ENCODE measurements around the gene DOK5.
"Not testable (repeated sequence)": the region's sequence is repeated elsewhere in the genome, so short reads cannot be mapped to it uniquely, and the experiment has no call there.

DOK5 gene

DNA sequence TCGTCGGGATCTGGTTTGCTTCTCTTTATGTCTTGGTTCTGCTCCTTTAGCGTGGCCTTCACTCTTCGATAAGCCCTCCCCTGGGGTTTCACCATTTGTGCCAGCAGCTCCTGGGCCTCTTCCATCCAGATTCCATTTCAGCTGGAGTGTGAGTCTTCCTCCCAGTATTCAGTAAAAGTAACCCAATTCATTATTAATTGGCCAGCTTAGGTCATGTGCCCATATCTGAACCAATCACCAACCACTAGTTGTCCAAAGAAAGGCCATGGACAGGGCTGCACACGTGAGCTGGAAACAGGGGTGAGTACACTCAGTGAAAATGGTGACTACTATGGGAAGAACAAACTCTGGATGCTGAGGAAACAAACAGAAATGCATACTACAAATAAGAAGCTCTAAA is 2.8 kb upstream of the DOK5 start:
- no peak for DNase-seq

DNA sequence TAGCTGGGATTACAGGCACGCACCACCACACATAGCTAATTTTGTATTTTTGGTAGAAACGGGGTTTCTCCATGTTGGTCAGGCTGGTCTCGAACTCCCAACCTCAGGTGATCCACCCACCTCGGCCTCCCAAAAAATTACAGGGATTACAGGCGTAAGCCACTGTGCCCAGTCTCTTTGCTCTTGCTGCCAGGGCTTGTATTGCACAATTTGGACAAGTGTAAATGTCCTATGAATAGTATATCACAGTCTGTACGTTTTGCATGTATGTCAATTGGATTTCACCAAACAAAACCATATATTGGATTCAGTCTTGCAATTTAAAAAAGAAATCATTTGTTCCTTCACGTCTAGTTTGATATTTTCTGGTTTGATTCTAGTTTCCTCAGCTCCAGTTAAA is 2.1 kb upstream of the DOK5 start:
- no peak for DNase-seq

DNA sequence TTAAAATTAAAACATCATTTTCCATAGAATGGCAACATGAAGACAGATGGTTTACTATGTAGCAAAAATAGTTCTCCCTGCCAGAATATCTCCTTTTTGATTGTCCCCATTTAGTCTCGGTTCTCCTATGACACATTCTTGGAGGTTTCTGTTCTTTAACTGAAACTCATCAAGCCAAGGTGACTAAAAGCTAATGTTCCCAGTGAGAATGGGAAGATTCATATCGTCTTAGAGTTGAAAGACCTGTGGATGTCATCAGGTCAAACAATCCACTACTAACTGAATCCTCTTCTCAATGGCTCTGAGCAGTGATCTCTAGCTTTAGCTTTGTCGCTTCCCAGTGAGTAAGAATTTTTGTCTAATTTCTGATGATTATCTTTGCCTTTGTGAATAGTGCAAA is 1.3 kb upstream of the DOK5 start:
- no peak for DNase-seq

DNA sequence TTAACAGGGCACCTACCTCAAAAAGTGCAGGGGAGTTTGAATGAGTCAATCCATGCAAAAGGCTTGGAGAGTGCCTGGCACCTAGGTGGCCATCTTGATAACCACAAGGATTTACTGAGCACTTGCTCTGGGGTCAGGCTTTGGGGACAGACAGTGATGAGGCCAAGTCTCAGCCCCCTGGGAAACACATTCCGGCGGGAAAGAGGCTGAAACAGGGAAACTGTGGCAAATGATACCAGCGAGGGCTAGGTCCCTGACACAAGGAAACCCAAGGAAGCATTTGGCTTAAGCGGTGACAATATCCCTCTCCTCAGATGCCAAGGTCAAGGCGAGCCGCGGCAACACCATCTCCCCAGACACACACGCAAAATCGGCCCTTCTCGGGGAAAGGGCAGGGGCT is 527 bp upstream of the DOK5 start:
- no peak for DNase-seq

DNA sequence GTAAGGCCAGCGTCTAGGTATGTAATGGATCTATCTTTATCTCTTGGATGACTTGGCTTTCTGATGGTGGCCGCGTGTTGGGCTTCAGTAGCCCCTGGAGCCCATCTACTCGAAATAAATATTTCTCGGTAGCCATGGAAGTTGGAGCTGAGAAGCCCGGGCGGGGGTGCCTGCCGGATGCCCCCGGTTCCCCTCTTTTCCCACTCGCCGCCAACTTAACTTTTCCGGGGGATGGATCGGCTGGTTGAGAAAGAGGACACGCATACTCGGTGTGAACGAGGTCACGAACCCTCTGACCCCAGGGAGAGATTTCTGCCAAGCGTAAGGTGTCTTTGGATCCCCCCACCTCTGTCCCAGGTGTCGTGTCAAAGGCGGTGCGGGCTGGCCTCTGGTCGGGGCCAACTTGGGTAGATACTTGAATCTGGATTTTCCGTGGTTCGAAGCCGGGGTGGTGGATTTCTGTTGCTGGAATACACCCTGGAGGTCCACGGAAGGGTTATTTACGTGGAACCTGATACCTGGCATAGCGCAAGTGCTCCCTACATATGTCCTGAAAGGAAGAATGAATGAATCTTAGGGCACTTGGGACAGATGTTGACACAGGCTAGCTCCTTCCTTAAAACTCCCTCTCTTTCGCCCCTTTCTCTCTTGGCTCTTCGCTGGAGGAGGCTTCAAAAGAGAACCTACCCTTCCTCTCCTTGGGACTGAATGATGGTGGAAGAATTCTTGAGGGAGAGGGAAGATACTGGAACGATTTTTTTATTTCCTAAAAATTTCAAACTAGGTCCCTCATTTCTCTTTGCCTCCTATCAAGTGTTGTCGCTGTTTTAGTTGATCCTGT is 996 bp downstream of the DOK5 start:
- no peak for DNase-seq

DNA sequence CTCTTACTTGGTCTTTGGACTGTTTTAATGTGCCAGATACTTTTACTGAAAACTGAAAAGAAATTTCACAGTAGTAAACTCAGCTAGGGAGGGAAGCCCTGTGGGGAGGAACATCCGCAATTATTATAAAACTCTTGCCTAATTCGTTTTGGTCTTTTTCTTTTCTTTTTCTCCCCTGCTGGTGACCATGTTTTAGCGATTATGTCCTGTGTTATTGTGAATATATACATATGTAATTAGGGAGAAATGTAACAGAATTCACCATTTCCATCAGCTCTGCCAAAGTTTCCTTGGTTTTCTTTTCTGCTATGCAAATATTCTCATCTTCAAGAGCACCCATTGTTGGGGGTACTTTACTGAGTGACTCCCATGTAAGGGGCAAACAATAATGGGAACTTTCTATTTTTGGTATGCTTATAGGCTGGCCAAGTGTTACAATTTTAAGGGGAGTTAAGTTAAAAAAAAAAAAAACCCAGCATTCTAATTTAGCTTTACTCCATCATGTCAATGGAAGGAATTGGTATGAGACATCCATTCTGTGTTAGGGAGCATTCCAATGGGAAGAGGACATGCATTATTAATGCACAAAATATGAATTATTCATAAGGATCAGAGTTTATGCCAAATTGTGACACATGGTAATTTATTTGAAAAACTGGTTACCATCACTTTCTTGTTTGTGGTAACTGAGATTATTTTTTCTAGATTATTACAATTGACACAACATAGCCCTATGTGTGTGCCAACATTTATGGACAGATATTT is 2.0 kb downstream of the DOK5 start:
- no peak for DNase-seq

DNA sequence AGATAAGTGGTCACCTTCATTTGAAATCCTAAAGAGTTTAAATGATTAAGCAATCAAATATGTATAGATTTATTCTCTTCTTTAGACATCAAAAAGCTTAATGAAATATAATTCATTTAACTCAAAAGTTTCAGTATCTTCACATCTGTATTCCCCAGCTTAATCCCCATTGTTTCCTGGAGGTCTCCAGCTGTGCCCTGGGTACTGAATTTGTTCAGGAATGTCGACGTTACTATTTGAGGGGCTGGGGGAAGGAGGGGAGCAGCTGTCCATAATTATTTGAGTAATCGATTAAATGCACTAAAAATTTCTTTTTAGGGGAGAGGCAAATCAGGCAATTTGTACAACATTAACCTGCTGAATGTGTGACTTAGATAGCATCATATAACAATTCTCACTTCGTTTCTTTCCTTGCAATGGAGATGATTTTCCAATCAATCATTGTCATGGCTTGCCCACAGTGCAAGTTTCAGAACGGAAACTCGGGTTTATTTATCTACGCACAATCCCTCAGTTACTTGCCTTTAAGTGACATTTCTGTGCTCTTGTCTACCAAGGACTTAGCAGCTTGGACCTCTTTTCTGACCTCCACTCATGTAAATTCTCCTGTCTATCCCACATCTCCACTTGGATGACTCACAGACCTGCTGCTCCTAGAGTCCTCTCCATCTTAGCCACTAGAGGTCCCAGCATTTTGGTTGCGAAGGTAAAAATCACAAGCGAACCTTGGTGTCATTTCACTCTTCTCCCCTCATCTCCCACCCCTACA is 3.9 kb downstream of the DOK5 start:
- DNase-seq, result no peak

DNA sequence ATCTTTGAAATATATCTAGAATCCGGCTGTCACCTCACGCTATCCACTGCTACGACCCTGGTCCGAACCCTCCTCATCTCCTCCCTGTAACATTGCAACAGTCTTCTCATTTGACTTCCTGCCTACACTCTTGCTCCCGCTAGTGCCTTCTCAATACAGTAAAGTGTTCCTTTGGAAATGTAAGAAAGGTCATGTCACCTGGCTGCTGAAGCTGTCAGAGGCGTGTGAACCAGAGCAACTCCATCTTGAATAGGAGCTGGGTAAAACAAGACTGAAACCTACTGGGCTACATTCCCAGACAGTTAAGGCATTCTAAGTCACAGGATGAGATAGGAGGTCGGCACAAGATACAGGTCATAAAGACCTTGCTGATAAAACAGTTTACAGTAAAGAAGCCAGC is 4.5 kb downstream of the DOK5 start:
- not testable (repeated sequence) for DNase-seq

DNA sequence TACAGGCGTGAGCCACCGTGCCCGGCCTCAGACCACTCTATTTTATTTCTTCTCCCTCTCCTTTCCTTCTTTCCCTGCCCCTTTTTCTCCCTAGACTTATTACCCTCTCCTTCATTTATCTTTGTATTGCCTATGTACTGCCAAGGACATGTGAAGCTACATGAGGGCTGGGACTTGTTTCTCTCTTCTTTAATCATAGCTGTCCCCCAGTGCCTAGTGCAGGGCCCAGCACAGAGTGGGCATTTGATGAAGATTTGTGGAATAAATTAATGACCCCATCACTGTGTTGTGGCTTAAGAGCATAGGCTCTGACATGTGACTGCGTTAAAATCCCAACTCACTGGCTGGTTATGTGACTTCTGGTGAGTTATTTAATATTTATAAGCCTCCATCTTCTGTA is 6.0 kb downstream of the DOK5 start:
- DNase-seq, result no peak

DNA sequence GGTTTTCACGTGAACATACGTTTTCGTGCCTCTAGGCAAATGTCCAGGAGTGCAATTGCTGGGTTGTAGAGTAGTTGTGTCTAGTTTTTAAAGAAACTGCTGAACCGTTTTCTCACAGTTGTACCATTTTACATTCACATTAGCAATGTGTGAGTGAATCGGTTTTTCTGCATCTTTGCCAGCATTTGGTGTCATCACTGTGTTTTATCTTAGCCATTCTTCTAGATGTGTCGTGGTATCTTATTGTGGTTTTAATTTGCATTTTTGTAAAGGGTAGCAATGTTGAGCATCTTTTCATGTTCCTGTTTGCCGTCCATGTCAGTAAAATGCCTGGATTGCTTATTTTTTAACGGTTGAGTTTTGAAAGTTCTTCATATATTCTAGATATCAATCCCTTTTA is 10.2 kb downstream of the DOK5 start:
- DNase-seq, result no peak

DNA sequence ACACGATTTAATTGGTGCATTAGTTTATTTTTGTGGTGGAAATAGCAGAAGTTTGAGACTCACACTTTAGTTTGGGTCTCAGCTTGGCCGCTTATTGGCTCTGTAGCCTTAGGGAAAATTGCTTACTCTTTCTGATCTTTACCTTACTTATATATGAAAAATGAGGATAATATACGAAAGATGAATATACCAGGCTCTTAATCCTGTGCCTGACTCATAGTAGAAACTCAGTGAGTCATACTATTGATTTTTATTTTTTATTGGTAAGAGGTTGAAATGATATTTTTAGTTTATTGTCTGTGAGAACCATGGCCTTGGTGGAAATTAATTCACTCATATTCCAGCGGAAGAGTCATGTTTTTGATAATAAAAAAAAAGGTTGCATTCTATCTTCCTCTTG is 11.2 kb downstream of the DOK5 start:
- no peak for DNase-seq

DNA sequence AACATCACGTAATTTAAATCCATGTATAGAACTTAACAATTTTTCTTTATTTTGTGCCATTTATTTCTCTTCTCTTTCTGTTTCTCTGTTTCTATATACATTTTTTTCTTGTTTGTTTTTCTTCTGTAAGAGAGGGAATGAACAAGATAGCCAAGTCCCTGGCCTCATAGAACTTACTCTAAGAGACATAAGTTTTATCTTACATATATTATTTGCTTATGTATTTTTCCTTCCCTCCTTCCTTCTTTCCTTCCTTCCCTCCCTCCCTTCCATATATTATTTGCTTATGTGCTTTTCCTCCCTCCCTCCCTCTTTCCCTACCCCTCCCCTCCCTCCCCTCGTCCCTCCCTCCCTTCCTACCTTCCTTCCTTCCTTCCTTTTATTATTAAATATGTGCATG is 13.0 kb downstream of the DOK5 start:
- no peak for DNase-seq

DNA sequence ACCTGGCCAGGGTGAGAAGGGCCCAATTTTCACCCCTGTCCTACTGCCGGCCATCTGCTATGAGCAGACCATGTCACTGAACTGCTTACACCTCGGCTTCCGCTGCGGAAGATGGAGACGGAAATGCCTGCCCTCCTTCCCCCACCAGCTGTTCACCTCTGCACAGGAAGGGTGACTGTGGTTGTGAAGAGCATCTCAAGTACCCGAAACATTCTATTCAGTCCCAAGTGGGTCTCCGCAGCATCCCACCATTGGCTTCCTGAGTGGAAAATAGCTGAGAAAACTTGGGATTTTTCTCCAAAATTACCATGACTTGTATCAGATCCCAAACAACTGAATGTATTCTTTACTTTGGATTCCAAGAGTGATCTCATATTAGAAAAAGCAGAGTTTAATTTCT is 16.1 kb downstream of the DOK5 start:
- DNase-seq, result no peak

DNA sequence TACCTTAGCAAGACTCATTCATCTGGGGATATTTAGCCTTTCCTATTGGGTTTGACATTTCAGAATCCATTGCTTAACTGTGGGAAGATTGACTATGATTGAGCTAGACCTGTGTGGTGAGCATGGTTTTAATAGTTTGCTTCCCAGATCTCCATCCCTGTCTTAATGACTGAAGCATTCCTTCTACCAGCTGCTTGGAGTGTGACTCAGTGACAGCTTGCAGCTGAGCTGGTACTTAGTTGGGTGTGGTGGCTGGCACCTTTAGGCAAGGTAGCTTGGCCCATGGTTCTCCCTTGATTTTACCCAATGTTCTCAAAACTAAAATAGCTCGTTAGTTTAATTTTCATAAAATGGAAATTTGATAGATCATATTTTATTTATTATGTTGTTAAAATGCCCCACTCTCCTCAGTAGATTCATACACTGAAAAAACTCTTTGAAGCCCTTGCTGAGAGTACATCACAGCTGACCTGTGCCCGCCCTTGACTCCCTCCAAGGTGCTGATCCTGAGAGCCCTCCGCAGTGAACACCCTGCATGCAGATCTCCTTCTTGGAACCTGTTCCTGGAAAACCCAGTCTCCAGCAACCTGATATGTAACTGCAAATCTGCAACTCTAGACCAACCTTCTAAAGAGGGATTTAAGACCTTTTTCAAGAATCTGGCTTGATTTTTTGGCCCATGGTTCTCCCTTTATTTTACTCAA is 19.1 kb downstream of the DOK5 start:
- no peak for DNase-seq

DNA sequence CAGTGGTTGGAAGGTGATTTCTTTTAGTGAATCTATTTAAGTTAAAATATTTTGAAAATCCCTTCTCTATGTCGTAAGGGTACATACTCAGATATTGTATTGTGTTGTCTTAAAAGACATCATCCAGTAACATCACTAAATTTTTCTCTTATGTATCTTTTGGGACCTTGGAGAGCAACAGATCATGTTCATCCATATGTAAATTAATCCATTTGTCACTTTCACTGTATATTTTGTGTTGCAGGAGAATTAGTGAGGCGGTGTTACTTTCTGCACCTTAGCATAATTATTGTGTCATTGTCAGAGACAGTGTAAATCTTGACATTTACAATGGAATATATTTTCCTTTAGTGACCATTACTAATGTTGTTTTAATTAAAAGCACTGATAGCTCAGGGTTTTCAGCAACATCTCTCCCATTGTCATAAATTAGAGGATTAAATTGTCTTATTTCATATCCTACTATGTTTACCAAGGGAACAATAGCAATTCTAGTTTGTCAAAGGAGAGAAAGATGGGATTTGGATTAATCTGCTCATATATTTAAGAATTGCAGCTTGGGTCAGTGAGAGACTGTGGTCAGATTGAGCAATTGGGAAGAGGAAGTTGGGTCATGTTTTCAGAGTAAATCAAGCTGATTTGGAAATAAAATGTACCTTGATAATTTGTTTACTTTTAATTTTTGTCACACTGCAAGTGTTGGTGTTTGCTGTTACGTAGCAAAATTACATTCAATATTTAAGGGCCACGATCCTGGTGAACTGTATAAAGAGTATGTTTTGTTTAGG is 22.7 kb downstream of the DOK5 start:
- DNase-seq, result no peak

DNA sequence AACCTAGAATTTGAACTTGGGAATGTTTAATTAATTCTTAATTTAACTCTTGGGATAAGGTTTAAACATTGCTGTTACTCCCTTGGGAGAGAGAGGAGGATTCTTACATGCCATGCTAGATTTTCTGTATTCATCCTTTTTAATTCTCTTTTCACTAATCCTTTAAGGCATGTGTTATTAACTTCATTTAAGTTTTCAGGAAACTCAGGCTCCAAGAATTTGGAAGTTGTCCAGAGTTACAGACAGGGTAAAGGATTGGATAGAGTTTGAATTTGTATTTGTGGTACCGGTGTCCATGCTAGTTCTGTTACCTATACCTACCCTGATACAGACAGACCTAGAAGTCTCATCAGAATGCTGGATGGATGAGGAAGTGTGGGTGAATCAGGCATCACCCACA is 23.7 kb downstream of the DOK5 start:
- no peak for DNase-seq

DNA sequence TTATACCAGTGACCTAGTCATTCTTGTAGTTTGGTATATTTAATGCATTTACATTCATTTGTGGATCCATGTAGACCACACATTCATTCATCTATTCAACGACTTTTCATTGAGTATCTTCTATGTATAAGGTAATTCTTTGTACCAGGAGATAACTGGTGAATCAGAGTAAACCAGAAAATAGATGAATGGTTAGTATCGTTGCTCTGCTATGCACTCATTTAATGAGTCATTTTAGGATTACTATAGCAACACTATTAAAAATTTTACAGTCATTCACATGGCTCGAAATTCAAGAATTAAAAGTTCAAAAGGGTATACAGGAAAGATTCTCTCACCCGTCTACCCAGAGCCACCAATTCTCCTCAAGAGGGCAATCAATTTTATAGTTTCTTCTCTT is 26.8 kb downstream of the DOK5 start:
- DNase-seq, result no peak

DNA sequence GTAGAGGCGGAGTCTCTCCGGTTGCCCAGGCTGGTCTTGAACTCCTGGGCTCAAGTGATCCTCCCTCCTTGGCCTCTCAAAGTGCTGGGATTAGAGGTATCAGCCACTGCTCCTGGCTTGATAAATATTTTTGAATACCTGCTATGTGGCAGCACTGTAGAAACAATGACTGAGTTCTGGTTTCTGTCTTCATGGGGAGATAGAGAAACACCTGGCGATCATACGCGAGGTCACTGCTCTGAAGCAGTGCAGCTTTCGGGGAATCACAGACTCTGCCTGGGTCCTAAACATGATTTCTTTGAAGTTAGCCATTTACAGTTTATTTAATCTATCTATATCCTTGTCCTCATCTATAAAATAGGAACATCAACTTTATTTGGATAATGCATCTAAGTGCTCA is 31.2 kb downstream of the DOK5 start:
- no peak for DNase-seq

DNA sequence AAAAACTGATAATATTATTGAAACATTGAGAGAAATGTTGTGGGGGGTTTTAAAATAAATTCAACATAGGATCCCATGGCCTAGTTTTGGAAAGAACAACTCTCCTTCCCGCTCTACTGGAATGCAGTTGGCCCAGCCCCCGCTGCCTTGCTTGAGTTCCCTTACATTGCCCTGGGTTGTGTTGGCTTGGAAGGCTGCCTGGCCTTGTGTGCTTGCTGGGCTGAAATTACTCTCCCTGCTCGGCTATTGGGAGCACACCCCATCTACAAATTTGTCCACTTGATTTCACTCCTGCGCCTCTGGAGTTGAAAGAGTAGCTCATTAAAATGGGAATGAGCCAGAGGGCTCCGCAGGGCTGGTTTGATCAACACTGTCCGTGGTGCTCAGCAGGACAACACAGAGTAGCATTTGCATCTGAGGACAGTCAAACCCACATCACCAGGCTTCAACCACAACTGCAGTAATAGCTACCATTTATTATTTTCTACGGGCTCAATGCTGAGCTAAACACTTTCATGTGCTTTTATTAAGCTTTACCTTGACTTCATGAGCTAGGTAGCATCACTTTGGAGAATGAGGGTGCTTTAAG is 35.2 kb downstream of the DOK5 start:
- DNase-seq, result no peak

DNA sequence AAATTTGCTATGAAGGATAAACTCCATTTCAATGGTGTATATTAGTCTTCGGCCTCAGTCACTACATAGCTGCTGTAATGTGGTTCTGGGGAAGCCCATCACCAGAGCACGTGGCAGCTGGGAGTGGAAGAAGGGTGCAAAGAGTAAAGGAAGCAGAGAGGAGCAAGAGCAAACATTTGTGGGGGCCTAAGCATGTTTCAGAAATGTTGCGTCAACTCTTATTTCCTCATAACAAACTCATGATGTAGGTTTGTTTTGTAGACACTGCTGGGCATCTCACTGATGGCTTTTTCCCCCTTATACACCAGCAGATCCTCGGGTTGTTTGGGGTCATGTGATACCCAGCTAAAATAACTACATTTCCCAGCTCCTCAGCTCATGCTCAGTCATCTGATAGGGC is 37.3 kb downstream of the DOK5 start:
- DNase-seq, result no peak

DNA sequence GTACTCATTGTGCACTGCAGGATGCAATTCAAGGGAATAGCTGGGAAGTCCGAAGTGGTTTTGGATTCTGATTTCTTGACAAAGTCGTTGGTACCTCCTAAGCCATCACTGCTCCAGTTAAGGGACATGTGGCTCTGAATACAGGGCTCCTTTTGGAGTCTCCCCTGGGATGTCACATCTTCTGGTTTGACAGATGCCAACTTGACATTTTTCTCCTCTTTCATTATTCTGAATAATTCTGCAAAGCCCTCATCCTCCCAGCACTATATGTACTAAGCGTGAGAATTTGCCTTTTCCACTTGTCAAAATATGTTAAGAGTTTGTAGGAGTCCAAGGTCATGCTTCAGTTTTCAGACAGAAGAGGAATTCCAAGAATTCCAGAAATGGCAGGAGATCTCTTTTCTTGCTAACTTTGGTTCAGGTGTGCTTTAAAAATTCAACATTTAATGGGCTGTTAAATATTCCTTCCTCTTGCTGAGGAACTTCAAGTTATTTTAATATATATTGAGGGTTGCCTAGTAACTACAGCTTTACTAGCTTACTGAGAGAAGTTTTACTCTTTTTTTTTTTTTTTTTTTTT is 38.7 kb downstream of the DOK5 start:
- DNase-seq, result no peak

Measured in activated naive CD4-positive, alpha-beta T cell treated with Interleukin-2 at 50 U/mL for 16 hours (primary cell).